Heart right ventricle (tissue), 16 donors: ENCODE results near the gene TYROBP. TPM values are rescaled to one million over a fixed set of nuclear protein-coding genes. Genes with fewer than 3 reads are reported as not detected.
"Not testable (repeated sequence)": the region's sequence is repeated elsewhere in the genome, so short reads cannot be mapped to it uniquely, and the experiment has no call there.

Source experiments
- ATAC-seq, 8 donors: fragments of 200-7000 bp; cut with Tn5 transposase; one replicate each; pipeline ENCODE4 v1.9.1; 2020; ENCODE audit warnings: mild to moderate bottlenecking in 8 of 8, moderate library complexity in 8 of 8, moderate number of reproducible peaks in 1 of 8
- DNase-seq, 2 donors: peaks; one replicate each; pipeline ENCODE4 v3.0.0-alpha.2; 2020
- H3K27ac ChIP-seq, 10 donors: fragments of 200-600 bp; sonication (generic) in 2 of 10; one replicate each; pipeline versions ENCODE4 v1.5.0 to v1.8.0; 2020 to 2022; ENCODE audit warnings: mild to moderate bottlenecking in 3 of 10
- H3K27me3 ChIP-seq, 7 donors: fragments of 200-600 bp; one replicate each; pipeline ENCODE4 v1.8.0; 2021 to 2022; ENCODE audit warnings: mild to moderate bottlenecking in 2 of 7
- H3K36me3 ChIP-seq, 9 donors: fragments of 200-600 bp; sonication (generic) in 1 of 9; one replicate each; pipeline versions ENCODE4 v1.5.0 to v1.8.0; 2020 to 2022; ENCODE audit warnings: mild to moderate bottlenecking in 2 of 9
- H3K4me1 ChIP-seq, 9 donors: fragments of 200-600 bp; sonication (generic) in 1 of 9; one replicate each; pipeline versions ENCODE4 v1.5.0 to v1.8.0; 2020 to 2022; ENCODE audit warnings: mild to moderate bottlenecking in 4 of 9
- H3K4me3 ChIP-seq, 10 donors: fragments of 200-600 bp; sonication (generic) in 2 of 10; one replicate each; pipeline versions ENCODE4 v1.5.0 to v1.8.0; 2020 to 2022; ENCODE audit warnings: mild to moderate bottlenecking in 7 of 10, moderate library complexity in 2 of 10
- H3K9me3 ChIP-seq, 11 donors: fragments of 200-600 bp in 10 of 11; sonication (generic) in 2 of 11; one replicate each; pipeline versions ENCODE4 v1.5.0 to v1.8.0; 2013 to 2022; ENCODE audit warnings: mild to moderate bottlenecking in 2 of 11, control low read depth in 1 of 11, moderate library complexity in 1 of 11
- CTCF ChIP-seq, 9 donors: fragments of 200-600 bp; sonication (generic) in 2 of 9; IDR thresholded peaks; one replicate each; pipeline versions ENCODE4 v1.5.0 to v1.8.0; 2021 to 2022; ENCODE audit warnings: antibody characterized with exemption in 9 of 9, mild to moderate bottlenecking in 5 of 9, moderate library complexity in 1 of 9
- WGBS, 2 donors: extraction: QIAGEN DNeasy Blood & Tissue Kit; methylation state at CpG; one replicate each; pipeline ENCODE4 v1.1.7; 2013; ENCODE audit warnings: inconsistent platforms in 1 of 2; 5-methylcytosine and 5-hydroxymethylcytosine counted together
- intact Hi-C, 10 donors: fragments of 100-400 bp; cut with DNase I; formaldehyde crosslinking; loops; one replicate each; pipeline versions ENCODE4 v1.11.1 to v1.14.2; 2022
- long read RNA-seq, 3 donors: library from polyadenylated mRNA; unstranded; transcript quantifications; one replicate each; pipeline ENCODE4 v2.0.0, GENCODE V29; 2020 to 2021
- polyA plus RNA-seq, 2 donors: library from polyadenylated mRNA; stranded (reverse); fragments of 200-250 nt; gene quantifications; one replicate each; pipeline ENCODE4 v1.2.3, GENCODE V29; 2013
- total RNA-seq, 10 donors: library from RNA; stranded (reverse); fragmentation: NEBNext Ultra II Directional in 3 of 10; extraction: Animal tissue kit (Norgen Biotek cat#: 25700) in 3 of 10; gene quantifications; one replicate each; pipeline versions ENCODE4 v1.2.1 to v1.2.4, GENCODE V29; 2021 to 2023
- donor health status: Arrhythmogenic right ventricular cardiomyopathy.
- donor health status: ischemic (EF 13 %, LVEDD 7.1; RV severe dilation, severe dysfunction).
- donor health status: healthy with polysubstance abuse.
- donor health status: DM: no; HTN: yes; CAD: no.
- donor health status: DM: no; HTN: no; CAD: no.
- donor health status: ischemic (EF 25% LVEDD 6.9; RV normal size, moderate dysfunction).
- donor health status: ischemic (EF 25% LVEDD 5.7; RV mildly dilated, moderate dysfunction).
- donor health status: healthy.
- donor health status: DM: yes; HTN: yes; CAD: no.
- donor health status: Ischemic cardiomyopathy.
- donor health status: ischemic (EF 35%, LVEDD 5.7; RV mildly dilated, moderate dysfunction).
- donor health status: nonischemic (EF 11% LVEDD 7.7; RV severe dilation, severe dysfunction).
- donor health status: DM: yes; HTN: yes; CAD: no.
- donor health status: PGD.
- donor health status: ischemic (EF 29% LVEDD 5.4; RV normal size, mild dysfunction).
- donor health status: nonischemic (EF 23%, LVEDD 6.1; RV moderate dilation, normal function).

Gene TYROBP
- total RNA-seq = 100 to 1,000 TPM in 1 of 10 donors, 10 to 100 TPM in 6, 1 to 10 TPM in 3; 8.4 to 122 (median 18.2) TPM
- polyA plus RNA-seq = 10 to 100 TPM; 23.9 to 60.9 TPM
- long read RNA-seq, donor 1, transcript TYROBP-201 (5 exons, 568 nt) = major isoform, 5 of 23 reads
- long read RNA-seq, donor 1, partial matches to known transcripts = 11 of 23 reads
- long read RNA-seq, donor 1, other reads (novel, unspliced or antisense) = 3 of 23 reads
- long read RNA-seq, donor 2, transcript TYROBP-201 (5 exons, 568 nt) = major isoform, 10 of 26 reads
- long read RNA-seq, donor 2, partial matches to known transcripts = 11 of 26 reads
- long read RNA-seq, donor 2, other reads (novel, unspliced or antisense) = 2 of 26 reads
- long read RNA-seq, donor 3, partial matches to known transcripts = 1 of 2 reads
- long read RNA-seq, donor 3, other reads (novel, unspliced or antisense) = 1 of 2 reads

DNA sequence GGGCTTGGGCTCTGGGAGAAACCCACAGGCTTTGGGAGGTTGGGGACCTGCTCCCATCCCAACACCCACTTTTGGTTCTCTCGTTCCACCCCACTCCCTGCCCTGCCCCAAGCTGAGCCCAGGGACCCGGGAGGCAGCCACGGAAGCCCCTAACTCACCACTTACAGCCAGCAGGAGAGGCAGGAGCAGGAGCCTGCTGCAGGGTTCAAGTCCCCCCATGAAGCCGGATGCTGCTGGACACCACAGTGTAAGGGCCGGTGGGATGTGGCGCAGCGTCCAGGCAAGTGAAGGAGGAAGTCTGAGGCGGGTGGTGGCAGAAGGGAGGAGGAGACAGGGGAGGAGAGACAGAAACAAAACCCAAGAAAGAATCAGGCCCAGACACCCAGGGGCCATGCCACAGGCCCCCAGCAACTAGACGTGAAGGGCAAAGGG is at the start of gene TYROBP:
Gene TYROBP, minus strand, starts transcription at position 286 of the 432 bp plus-strand sequence. Its CDS starts 67 bp downstream, at position 219.
- peaks cover 0 to 17% (median 0%) of the 10 kb centered on the region in 9 donors for H3K36me3 ChIP-seq
- H3K4me3 ChIP-seq = peak within 1 kb of the TSS in 8 of 10 donors; percentile 2 to 64 (median 34)
- DNase-seq (peak; percentile 33 to 36), ATAC-seq (peak; percentile 15 to 60 (median 48))
- intact Hi-C loops = loop anchor here in 1 of 10 donors (5.0 kb wide), 1 partner anchor 944 kb away; the partner anchor contains the start of gene ZNF345
- TF ChIP-seq CTCF (IDR thresholded peaks at IDR 0.05) = no peak
- no peaks in the 10 kb centered on the region for H3K9me3 ChIP-seq
- WGBS, 2 donors = 45 to 59% methylated on average over 9 of the region's 9 CpGs
- peaks cover 0 to 11% (median 0%) of the 10 kb centered on the region in 7 donors for H3K27me3 ChIP-seq
- H3K4me1 ChIP-seq = peaks cover 0 to 70% (median 0%) of the 10 kb centered on the region in 9 donors
- peak within 1 kb of the TSS in 6 of 10 donors; percentile 48 to 96 (median 54) for H3K27ac ChIP-seq

DNA sequence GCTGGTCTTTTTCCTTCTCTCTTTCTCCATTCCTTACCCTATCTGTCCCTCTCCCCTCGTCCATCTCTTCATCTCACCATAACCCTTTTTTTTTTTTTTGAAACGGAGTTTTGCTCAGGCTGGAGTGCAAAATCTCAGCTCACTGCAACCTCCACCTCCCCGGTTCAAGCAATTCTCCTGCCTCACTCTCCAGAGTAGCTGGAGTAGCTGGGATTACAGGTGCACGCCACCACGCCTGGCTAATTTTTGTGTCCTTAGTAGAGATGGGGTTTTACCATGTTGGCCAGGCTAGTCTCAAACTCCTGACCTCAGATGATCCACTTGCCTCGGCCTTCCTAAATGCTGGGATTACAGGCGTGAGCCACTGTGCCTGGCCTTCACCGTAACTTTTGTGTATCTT is 49.3 kb upstream of the TYROBP start:
- peaks cover 13 to 65% (median 47%) of the 10 kb centered on the region in 7 donors for H3K27me3 ChIP-seq
- H3K4me1 ChIP-seq = peaks cover 0 to 38% (median 7%) of the 10 kb centered on the region in 9 donors
- intact Hi-C loops = not testable (repeated sequence)

DNA sequence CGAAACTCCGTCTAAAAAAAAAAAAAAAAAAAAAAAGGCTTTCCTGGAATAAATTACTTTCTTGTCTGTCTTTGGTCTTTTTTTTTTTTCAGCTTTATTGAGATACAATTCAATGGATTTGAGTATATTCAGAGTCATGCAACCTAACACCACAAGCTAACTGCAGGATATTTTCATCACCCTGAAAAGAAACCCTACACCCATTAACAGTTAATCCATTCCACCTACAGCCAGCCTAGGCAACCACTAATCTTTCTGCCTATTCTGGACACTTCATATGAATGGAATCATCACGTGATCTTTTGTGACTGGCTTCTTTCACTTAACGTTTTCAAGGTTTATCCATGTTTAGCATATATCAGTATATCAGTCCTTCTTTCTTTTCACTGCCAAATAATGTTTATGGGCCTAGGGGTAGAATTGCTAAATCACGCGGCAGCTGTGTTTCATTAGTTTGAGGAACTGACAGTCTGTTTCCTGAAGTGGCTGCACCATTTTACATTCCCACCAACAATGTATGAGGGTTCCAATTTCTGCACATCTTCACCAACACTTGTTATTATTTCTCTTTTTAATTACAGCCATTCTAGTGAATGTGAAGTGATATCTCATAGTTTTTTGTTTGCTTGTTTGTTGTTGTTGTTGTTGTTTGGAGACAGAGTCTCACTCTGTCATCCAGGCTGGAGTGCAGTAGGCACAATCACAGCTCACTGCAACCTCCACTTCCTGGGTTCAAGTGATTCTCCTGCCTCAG is 48.0 kb upstream of the TYROBP start:
- no peak overlapping the region for H3K27ac ChIP-seq
- H3K4me1 ChIP-seq = peaks cover 0 to 38% (median 7%) of the 10 kb centered on the region in 9 donors
- ATAC-seq (no peak), DNase-seq (no peak)
- WGBS, 2 donors = 74 to 77% methylated on average over 6 of the region's 6 CpGs
- peaks cover 0 to 8% (median 0%) of the 10 kb centered on the region in 11 donors for H3K9me3 ChIP-seq
- H3K36me3 ChIP-seq = no peaks in the 10 kb centered on the region
- no peak for TF ChIP-seq CTCF (IDR thresholded peaks at IDR 0.05)
- peaks cover 13 to 54% (median 38%) of the 10 kb centered on the region in 7 donors for H3K27me3 ChIP-seq
- H3K4me3 ChIP-seq = no peak overlapping the region
- intact Hi-C loops = no loop called here

More for the DNA sequence above, 49.3 kb upstream of the TYROBP start:
- H3K4me3 ChIP-seq, H3K27ac ChIP-seq, H3K9me3 ChIP-seq, ATAC-seq, H3K36me3 ChIP-seq, DNase-seq: not testable (repeated sequence)
- WGBS, 2 donors = 75 to 79% methylated on average over 8 of the region's 8 CpGs

DNA sequence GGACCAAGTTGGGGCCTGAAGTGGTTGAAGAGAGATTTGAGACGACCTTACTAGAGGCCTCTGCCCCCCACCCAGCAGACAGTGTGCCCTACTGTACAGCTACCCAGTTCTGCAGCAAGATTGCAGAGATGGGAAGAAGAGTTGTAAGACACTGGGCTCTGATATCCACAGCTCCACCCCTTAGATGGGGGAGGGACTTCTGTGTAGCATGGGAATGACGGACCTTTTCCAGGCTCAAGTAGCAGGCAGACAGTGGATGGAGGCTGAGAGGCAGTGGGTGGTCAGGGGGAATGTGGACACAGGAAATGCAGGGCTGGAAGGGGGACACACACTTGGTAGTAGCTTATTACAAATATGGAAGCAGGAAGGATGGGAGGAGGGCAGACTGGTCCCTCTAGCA is 41.0 kb upstream of the TYROBP start:
- no peak overlapping the region for H3K27ac ChIP-seq
- no peak for ATAC-seq
- intact Hi-C loops = no loop called here
- no peak for TF ChIP-seq CTCF (IDR thresholded peaks at IDR 0.05)
- peaks cover 0 to 14% (median 0%) of the 10 kb centered on the region in 7 donors for H3K27me3 ChIP-seq
- H3K4me1 ChIP-seq = peaks cover 0 to 16% (median 0%) of the 10 kb centered on the region in 9 donors
- H3K36me3 ChIP-seq = peaks cover 0 to 12% (median 0%) of the 10 kb centered on the region in 9 donors
- H3K9me3 ChIP-seq = no peaks in the 10 kb centered on the region
- 19 to 24% methylated on average over 2 of the region's 2 CpGs for WGBS, 2 donors
- no peak overlapping the region for H3K4me3 ChIP-seq
- DNase-seq = no peak
